ENCODE results near the gene IGF2BP1.

DNA sequence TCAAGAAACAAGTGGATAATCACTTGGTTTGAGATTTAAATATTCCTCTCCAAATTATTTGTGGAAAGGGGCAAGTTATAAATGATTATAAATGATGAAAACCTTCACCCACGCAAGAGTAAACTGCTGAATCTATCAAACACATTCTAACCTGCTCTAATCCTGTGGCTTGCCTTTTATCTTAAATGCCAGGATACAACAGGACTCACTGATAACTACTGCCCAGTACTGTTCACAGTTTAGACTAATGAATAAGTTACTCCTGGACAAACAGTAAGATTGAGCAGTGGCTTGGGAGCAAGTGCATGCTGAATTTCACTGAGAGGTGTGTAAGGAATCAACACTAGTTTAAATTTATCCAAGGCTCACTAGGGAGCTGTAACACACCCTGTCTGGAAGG is 31.1 kb downstream of the IGF2BP1 start:
- TF ChIP-seq, protein P1, sequence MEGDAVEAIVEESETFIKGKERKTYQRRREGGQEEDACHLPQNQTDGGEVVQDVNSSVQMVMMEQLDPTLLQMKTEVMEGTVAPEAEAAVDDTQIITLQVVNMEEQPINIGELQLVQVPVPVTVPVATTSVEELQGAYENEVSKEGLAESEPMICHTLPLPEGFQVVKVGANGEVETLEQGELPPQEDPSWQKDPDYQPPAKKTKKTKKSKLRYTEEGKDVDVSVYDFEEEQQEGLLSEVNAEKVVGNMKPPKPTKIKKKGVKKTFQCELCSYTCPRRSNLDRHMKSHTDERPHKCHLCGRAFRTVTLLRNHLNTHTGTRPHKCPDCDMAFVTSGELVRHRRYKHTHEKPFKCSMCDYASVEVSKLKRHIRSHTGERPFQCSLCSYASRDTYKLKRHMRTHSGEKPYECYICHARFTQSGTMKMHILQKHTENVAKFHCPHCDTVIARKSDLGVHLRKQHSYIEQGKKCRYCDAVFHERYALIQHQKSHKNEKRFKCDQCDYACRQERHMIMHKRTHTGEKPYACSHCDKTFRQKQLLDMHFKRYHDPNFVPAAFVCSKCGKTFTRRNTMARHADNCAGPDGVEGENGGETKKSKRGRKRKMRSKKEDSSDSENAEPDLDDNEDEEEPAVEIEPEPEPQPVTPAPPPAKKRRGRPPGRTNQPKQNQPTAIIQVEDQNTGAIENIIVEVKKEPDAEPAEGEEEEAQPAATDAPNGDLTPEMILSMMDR (IDR thresholded peaks at IDR 0.05) = no peak
- TF ChIP-seq POLR2A (IDR thresholded peaks at IDR 0.05) = no peak
- no peak for TF ChIP-seq POLR2AphosphoS5 (IDR thresholded peaks at IDR 0.05)
- TF ChIP-seq EP300 (IDR thresholded peaks at IDR 0.05) = no peak

Data from suprapubic skin (tissue), 4 donors.